Sigmoid colon (tissue), 4 donors: Measurements from ENCODE around the gene GAA.

Experiments
- EP300 ChIP-seq, 4 donors: sonication (generic); formaldehyde crosslinking; IDR thresholded peaks; one replicate each; pipeline ENCODE4 v1.6.1; 2017; ENCODE audit warnings: antibody characterized with exemption in 4 of 4
- POLR2A ChIP-seq, 2 donors: fragments of 450-650 bp; IDR thresholded peaks; one replicate each; pipeline ENCODE4 v1.6.1; 2016; ENCODE audit warnings: antibody characterized with exemption in 2 of 2, mild to moderate bottlenecking in 2 of 2, moderate library complexity in 2 of 2
- POLR2AphosphoS5 ChIP-seq, 4 donors: sonication (generic); formaldehyde crosslinking; IDR thresholded peaks; one replicate each; pipeline ENCODE4 v1.6.1; 2017; ENCODE audit warnings: antibody characterized with exemption in 4 of 4
- TF ChIP-seq, protein P1 (sequence below), 4 experiments: fragments of 450-650 bp in 3 of 4; fragments of 200-600 bp in 1 of 4; IDR thresholded peaks; one replicate each; pipeline ENCODE4 v1.5.1; 2016 to 2019; ENCODE audit warnings: antibody characterized with exemption in 4 of 4, mild to moderate bottlenecking in 3 of 4, moderate library complexity in 2 of 4

DNA sequence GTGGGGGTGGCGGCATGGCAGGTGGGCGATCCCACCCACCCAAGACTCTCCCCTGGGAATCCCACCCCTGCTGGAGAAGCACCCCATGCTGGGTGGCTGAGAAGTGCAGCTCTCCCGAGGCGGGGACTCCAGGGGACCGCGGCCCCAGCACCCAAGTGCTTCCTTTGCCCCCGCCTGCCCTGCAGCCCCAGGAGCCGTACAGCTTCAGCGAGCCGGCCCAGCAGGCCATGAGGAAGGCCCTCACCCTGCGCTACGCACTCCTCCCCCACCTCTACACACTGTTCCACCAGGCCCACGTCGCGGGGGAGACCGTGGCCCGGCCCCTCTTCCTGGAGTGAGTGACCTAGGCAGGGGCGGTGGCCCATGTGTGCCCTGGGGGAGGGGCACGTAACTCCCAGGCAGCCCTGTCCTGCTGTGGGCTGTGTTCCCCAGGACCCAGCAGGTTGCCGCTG lies 11.7 kb downstream of the GAA start:
- TF ChIP-seq POLR2A (IDR thresholded peaks at IDR 0.05): no peak
- TF ChIP-seq, protein P1, sequence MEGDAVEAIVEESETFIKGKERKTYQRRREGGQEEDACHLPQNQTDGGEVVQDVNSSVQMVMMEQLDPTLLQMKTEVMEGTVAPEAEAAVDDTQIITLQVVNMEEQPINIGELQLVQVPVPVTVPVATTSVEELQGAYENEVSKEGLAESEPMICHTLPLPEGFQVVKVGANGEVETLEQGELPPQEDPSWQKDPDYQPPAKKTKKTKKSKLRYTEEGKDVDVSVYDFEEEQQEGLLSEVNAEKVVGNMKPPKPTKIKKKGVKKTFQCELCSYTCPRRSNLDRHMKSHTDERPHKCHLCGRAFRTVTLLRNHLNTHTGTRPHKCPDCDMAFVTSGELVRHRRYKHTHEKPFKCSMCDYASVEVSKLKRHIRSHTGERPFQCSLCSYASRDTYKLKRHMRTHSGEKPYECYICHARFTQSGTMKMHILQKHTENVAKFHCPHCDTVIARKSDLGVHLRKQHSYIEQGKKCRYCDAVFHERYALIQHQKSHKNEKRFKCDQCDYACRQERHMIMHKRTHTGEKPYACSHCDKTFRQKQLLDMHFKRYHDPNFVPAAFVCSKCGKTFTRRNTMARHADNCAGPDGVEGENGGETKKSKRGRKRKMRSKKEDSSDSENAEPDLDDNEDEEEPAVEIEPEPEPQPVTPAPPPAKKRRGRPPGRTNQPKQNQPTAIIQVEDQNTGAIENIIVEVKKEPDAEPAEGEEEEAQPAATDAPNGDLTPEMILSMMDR (IDR thresholded peaks at IDR 0.05): no peak
- TF ChIP-seq EP300 (IDR thresholded peaks at IDR 0.05): no peak
- no peak for TF ChIP-seq POLR2AphosphoS5 (IDR thresholded peaks at IDR 0.05)
